ENCODE data around the gene NKIRAS2. TPM values are rescaled to one million over a fixed set of nuclear protein-coding genes. Genes with fewer than 3 reads are reported as not detected.
A peak's percentile ranks its signal among the peaks of the same experiment; 100 is the strongest.

NKIRAS2 gene
- total and polyA plus RNA-seq, 2 of the 13 experiments (the other 11 are each of a cell fraction or from before 2014, with no cell fraction given) = 27.9 to 42.0 TPM

- TF ChIP-seq, protein P1, sequence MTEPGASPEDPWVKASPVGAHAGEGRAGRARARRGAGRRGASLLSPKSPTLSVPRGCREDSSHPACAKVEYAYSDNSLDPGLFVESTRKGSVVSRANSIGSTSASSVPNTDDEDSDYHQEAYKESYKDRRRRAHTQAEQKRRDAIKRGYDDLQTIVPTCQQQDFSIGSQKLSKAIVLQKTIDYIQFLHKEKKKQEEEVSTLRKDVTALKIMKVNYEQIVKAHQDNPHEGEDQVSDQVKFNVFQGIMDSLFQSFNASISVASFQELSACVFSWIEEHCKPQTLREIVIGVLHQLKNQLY (CRISPR knock-in tag; IDR thresholded peaks at IDR 0.05) = no peak
- TF ChIP-seq YY1 (IDR thresholded peaks at IDR 0.05; ENCODE audit: insufficient read depth, insufficient replicate concordance, low read depth, low read length) = no peak
- no peak for TF ChIP-seq ZFP62 (CRISPR knock-in tag; IDR thresholded peaks at IDR 0.05)
- TF ChIP-seq, protein P2, sequence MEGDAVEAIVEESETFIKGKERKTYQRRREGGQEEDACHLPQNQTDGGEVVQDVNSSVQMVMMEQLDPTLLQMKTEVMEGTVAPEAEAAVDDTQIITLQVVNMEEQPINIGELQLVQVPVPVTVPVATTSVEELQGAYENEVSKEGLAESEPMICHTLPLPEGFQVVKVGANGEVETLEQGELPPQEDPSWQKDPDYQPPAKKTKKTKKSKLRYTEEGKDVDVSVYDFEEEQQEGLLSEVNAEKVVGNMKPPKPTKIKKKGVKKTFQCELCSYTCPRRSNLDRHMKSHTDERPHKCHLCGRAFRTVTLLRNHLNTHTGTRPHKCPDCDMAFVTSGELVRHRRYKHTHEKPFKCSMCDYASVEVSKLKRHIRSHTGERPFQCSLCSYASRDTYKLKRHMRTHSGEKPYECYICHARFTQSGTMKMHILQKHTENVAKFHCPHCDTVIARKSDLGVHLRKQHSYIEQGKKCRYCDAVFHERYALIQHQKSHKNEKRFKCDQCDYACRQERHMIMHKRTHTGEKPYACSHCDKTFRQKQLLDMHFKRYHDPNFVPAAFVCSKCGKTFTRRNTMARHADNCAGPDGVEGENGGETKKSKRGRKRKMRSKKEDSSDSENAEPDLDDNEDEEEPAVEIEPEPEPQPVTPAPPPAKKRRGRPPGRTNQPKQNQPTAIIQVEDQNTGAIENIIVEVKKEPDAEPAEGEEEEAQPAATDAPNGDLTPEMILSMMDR (CRISPR knock-in tag; IDR thresholded peaks at IDR 0.05) = peak; percentile 93
- 0 out of 2 replicates have a peak, but pooled peaks have one; percentile 37 for TF ChIP-seq ZNF3 (CRISPR knock-in tag; IDR thresholded peaks at IDR 0.05)
- no peak for TF ChIP-seq PTBP1 (IDR thresholded peaks at IDR 0.05; ENCODE audit: low read depth, low read length, poor library complexity, severe bottlenecking)
- TF ChIP-seq SSRP1 (CRISPR knock-in tag; IDR thresholded peaks at IDR 0.05) = 0 out of 2 replicates have a peak, but pooled peaks have one; percentile 50
- no peak for TF ChIP-seq NR2C2 (CRISPR knock-in tag; IDR thresholded peaks at IDR 0.05; ENCODE audit: borderline replicate concordance)
- TF ChIP-seq SRSF1 (optimal IDR thresholded peaks at IDR 0.05; ENCODE audit: low read depth, low read length) = no peak
- TF ChIP-seq RBM22 (optimal IDR thresholded peaks at IDR 0.05; ENCODE audit: low read length) = no peak
- no peak for TF ChIP-seq ZNF670 (CRISPR knock-in tag; IDR thresholded peaks at IDR 0.05; ENCODE audit: borderline replicate concordance)
- TF ChIP-seq TCF12 (IDR thresholded peaks at IDR 0.05) = no peak
- TF ChIP-seq TCF12 (CRISPR knock-in tag; IDR thresholded peaks at IDR 0.05) = no peak
- TF ChIP-seq, protein P3, sequence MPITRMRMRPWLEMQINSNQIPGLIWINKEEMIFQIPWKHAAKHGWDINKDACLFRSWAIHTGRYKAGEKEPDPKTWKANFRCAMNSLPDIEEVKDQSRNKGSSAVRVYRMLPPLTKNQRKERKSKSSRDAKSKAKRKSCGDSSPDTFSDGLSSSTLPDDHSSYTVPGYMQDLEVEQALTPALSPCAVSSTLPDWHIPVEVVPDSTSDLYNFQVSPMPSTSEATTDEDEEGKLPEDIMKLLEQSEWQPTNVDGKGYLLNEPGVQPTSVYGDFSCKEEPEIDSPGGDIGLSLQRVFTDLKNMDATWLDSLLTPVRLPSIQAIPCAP (CRISPR knock-in tag; IDR thresholded peaks at IDR 0.05; ENCODE audit: low read depth) = no peak
- TF ChIP-seq REPIN1 (CRISPR knock-in tag; IDR thresholded peaks at IDR 0.05; ENCODE audit: borderline replicate concordance, low read depth) = peak; percentile 57; the same call in 1 of the 2 replicates
- TF ChIP-seq ZKSCAN5 (CRISPR knock-in tag; IDR thresholded peaks at IDR 0.05) = no peak
- TF ChIP-seq KMT2B (CRISPR knock-in tag; IDR thresholded peaks at IDR 0.05) = peak; percentile 67; the same call in 1 of the 2 replicates
- TF ChIP-seq, protein P4, sequence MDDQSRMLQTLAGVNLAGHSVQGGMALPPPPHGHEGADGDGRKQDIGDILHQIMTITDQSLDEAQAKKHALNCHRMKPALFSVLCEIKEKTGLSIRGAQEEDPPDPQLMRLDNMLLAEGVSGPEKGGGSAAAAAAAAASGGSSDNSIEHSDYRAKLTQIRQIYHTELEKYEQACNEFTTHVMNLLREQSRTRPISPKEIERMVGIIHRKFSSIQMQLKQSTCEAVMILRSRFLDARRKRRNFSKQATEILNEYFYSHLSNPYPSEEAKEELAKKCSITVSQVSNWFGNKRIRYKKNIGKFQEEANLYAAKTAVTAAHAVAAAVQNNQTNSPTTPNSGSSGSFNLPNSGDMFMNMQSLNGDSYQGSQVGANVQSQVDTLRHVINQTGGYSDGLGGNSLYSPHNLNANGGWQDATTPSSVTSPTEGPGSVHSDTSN (CRISPR knock-in tag; IDR thresholded peaks at IDR 0.05; ENCODE audit: borderline replicate concordance) = no peak
- TF ChIP-seq ZNF761 (CRISPR knock-in tag; conservative IDR thresholded peaks at IDR 0.05) = no peak
- TF ChIP-seq NFIC (IDR thresholded peaks at IDR 0.05; ENCODE audit: low read length) = no peak
- TF ChIP-seq TOE1 (CRISPR knock-in tag; IDR thresholded peaks at IDR 0.05) = no peak
- TF ChIP-seq RFX5 (IDR thresholded peaks at IDR 0.05; ENCODE audit: low read depth, low read length) = no peak
- no peak for TF ChIP-seq FOXM1 (CRISPR knock-in tag; IDR thresholded peaks at IDR 0.05)
- no peak for TF ChIP-seq KAT2B (IDR thresholded peaks at IDR 0.05; ENCODE audit: borderline replicate concordance, low read depth, low read length)
Observed at GRCh38 chr17:42027961-42028790, 8.3 kb downstream of the NKIRAS2 start (continued).

All from HepG2 (cell line).